Measurements from ENCODE around the gene C1QTNF7.
A peak's percentile ranks its signal among the peaks of the same experiment; 100 is the strongest.

The C1QTNF7 gene

DNA sequence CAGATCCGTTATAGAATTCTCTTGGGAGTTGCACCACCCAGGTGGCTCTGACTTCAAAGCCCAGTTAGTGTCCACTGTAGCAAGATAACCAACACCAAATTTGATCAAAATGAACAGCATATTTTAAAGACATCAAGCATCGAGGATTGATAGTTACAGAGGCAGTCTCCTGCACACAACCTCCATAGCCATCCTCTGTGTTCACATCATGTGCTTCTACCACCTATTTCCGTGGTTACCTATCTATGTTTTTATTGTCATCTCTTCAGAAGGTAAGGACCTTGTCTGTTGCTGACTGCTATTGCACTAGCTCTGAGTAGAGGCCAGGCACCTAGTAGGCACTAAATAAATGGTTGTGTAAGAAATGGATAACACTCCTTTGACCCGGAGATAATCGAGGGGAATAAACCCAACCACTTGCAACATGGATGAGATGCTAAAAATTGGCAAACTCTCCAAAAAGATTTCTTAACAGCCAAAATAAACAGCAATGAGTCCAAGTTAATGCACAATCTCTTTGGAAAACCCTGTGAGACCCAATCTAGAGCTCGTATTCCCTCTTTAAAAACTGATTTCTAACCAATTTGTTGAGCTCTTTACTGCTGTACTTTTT is 14.7 kb upstream of the C1QTNF7 start:
- H3K4me1 ChIP-seq (ENCODE audit: control insufficient read depth in 5 of 5, insufficient read depth in 5 of 5, low read length in 5 of 5): peaks cover 0 to 34% (median 25%) of the 10 kb centered on the region in 5 donors
- no peaks in the 10 kb centered on the region for H3K9me3 ChIP-seq (ENCODE audit: control insufficient read depth in 5 of 5, low read length in 5 of 5)
- H3K4me3 ChIP-seq (ENCODE audit: low read depth in 1 of 5, low read length in 5 of 5): no peak overlapping the region
- peak overlapping the region; percentile 22 for H3K27ac ChIP-seq (ENCODE audit: low read depth, low read length)
- no peaks in the 10 kb centered on the region for H3K36me3 ChIP-seq (ENCODE audit: control insufficient read depth in 5 of 5, insufficient read depth in 5 of 5, low read length in 5 of 5)
- H3K9ac ChIP-seq (ENCODE audit: low read length in 5 of 5): no peak overlapping the region
- no peaks in the 10 kb centered on the region for H3K27me3 ChIP-seq (ENCODE audit: control insufficient read depth in 5 of 5, insufficient read depth in 4 of 5, low read length in 5 of 5)

DNA sequence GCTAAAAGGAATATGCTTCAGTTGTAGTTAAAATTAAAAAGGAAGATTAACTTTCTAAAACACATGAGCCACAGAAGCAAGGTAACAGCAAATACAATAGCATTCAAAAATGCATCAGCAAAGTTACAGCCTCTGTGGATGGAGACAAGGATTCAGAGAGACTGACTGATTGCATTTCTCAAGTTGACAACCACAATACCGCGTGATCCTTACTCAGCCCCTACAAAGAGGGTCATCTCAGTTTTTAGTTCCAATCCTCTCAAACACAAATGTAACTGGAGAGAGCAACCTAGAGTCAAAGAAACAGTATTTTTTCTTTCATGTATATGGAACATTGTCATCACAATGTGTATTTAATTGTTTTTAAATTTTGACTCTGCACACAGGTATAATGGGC is 14.2 kb upstream of the C1QTNF7 start:
- Histone ChIP-seq H3K9ac (ENCODE audit: low read length in 5 of 5) (no peak overlapping the region), H3K27ac (ENCODE audit: low read depth, low read length) (peak overlapping the region; percentile 74), H3K4me3 (ENCODE audit: low read depth in 1 of 5, low read length in 5 of 5) (no peak overlapping the region), H3K27me3 (ENCODE audit: control insufficient read depth in 5 of 5, insufficient read depth in 4 of 5, low read length in 5 of 5) (no peaks in the 10 kb centered on the region), H3K4me1 (ENCODE audit: control insufficient read depth in 5 of 5, insufficient read depth in 5 of 5, low read length in 5 of 5) (peaks cover 0 to 34% (median 25%) of the 10 kb centered on the region in 5 donors), H3K36me3 (ENCODE audit: control insufficient read depth in 5 of 5, insufficient read depth in 5 of 5, low read length in 5 of 5) (no peaks in the 10 kb centered on the region), H3K9me3 (ENCODE audit: control insufficient read depth in 5 of 5, low read length in 5 of 5) (no peaks in the 10 kb centered on the region)

DNA sequence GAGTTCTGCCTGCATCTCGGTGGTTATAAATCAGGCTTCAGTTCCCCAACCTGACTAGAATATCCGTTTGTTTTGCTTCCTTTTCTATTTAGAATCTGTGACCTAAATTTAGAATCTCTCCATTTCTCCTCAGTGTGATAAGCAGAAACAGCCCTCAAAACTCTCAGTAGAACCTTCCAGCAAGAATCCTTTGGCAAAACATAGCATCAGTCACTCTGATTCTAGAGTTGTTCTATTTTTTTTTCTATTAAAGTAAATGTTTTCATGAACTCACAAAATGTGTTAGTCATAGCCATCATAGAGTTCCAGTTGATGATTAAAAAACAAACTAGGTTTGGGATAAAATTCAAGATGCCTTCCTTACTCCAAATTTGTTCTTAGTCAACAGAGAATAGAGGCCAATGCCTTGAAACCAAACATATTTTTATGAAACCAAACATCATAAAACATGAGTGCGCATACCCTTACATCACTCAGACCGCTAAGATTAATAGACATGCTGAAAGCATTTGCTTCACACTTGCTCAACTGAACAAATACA is 13.2 kb upstream of the C1QTNF7 start:
- H3K4me1 ChIP-seq (ENCODE audit: control insufficient read depth in 5 of 5, insufficient read depth in 5 of 5, low read length in 5 of 5): peaks cover 0 to 34% (median 25%) of the 10 kb centered on the region in 5 donors
- peak overlapping the region in 2 of 5 donors; percentile 3 to 26 for H3K9ac ChIP-seq (ENCODE audit: low read length in 5 of 5)
- no peaks in the 10 kb centered on the region for H3K9me3 ChIP-seq (ENCODE audit: control insufficient read depth in 5 of 5, low read length in 5 of 5)
- H3K27ac ChIP-seq (ENCODE audit: low read depth, low read length): peak overlapping the region; percentile 74
- H3K4me3 ChIP-seq (ENCODE audit: low read depth in 1 of 5, low read length in 5 of 5): no peak overlapping the region
- H3K27me3 ChIP-seq (ENCODE audit: control insufficient read depth in 5 of 5, insufficient read depth in 4 of 5, low read length in 5 of 5): no peaks in the 10 kb centered on the region
- H3K36me3 ChIP-seq (ENCODE audit: control insufficient read depth in 5 of 5, insufficient read depth in 5 of 5, low read length in 5 of 5): no peaks in the 10 kb centered on the region

DNA sequence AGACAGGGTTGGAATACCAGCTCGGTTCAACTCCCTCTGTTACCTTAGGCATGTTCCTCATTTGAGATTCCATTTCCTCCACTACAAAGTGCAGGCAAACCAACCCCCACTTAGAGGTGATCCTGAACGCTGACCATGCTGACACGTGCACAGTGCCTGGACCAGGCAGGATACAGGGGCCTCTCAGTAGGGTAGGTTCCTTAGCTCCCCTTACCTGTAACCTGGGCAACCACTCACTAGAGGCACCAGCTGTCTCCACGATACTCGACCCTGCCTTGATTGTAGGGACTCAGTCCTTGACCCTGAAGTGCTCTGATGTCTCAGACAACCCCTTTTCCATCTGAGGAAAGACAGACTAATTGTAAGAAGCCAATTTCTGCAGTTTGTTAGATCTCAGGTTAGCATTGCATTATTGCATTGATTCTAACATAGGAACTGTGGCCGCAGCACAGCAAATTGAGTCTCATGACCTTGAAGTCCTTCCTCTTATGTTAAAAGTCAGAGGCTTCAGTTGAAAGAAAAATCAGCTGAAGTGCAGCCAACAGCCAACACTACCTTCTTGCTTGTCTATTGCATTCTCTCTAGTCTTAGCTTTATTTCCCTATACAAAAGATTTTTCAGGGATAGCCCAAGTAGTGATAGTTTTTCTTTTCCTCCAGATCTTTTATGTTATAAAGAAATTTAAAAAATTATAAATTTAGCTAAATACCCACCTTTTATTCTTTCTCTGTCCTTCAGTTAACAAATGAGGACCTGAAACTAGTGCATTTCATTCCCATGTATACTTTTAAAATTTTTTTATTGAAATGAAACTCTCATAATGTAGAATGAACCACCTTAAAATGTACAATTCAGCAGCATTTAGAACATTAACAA is 11.2 kb upstream of the C1QTNF7 start:
- no peak overlapping the region for H3K27ac ChIP-seq (ENCODE audit: low read depth, low read length)

DNA sequence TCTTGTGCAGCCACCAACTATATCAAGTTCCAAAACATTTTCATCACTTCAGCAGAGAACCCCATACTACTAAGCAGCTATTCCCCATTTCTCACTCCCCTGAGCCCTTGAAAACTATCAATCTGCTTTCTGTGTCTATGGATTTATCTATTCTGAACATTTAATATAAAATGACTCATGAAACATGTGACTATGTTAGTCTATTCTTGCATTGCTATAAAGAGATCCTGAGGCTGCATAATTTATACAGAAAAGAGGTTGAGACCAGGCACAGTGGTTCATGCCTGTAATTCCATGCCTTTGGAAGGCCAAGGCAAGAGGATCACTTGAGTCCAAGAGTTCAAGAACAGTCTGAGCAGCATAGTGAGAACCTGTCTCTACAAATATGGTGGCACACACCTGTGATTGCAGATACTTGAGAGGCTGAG is 10.6 kb upstream of the C1QTNF7 start:
- peaks cover 0 to 24% (median 15%) of the 10 kb centered on the region in 5 donors for H3K4me1 ChIP-seq (ENCODE audit: control insufficient read depth in 5 of 5, insufficient read depth in 5 of 5, low read length in 5 of 5)
- no peak overlapping the region for H3K9ac ChIP-seq (ENCODE audit: low read length in 5 of 5)
- H3K9me3 ChIP-seq (ENCODE audit: control insufficient read depth in 5 of 5, low read length in 5 of 5): no peaks in the 10 kb centered on the region
- no peak overlapping the region for H3K4me3 ChIP-seq (ENCODE audit: low read depth in 1 of 5, low read length in 5 of 5)
- no peaks in the 10 kb centered on the region for H3K36me3 ChIP-seq (ENCODE audit: control insufficient read depth in 5 of 5, insufficient read depth in 5 of 5, low read length in 5 of 5)
- H3K27me3 ChIP-seq (ENCODE audit: control insufficient read depth in 5 of 5, insufficient read depth in 4 of 5, low read length in 5 of 5): no peaks in the 10 kb centered on the region
- H3K27ac ChIP-seq (ENCODE audit: low read depth, low read length): no peak overlapping the region

More for the DNA sequence above, 11.2 kb upstream of the C1QTNF7 start:
- H3K9me3 ChIP-seq (ENCODE audit: control insufficient read depth in 5 of 5, low read length in 5 of 5): no peaks in the 10 kb centered on the region
- no peaks in the 10 kb centered on the region for H3K27me3 ChIP-seq (ENCODE audit: control insufficient read depth in 5 of 5, insufficient read depth in 4 of 5, low read length in 5 of 5)
- H3K4me1 ChIP-seq (ENCODE audit: control insufficient read depth in 5 of 5, insufficient read depth in 5 of 5, low read length in 5 of 5): peaks cover 0 to 24% (median 15%) of the 10 kb centered on the region in 5 donors
- no peak overlapping the region for H3K4me3 ChIP-seq (ENCODE audit: low read depth in 1 of 5, low read length in 5 of 5)
- no peaks in the 10 kb centered on the region for H3K36me3 ChIP-seq (ENCODE audit: control insufficient read depth in 5 of 5, insufficient read depth in 5 of 5, low read length in 5 of 5)
- no peak overlapping the region for H3K9ac ChIP-seq (ENCODE audit: low read length in 5 of 5)

DNA sequence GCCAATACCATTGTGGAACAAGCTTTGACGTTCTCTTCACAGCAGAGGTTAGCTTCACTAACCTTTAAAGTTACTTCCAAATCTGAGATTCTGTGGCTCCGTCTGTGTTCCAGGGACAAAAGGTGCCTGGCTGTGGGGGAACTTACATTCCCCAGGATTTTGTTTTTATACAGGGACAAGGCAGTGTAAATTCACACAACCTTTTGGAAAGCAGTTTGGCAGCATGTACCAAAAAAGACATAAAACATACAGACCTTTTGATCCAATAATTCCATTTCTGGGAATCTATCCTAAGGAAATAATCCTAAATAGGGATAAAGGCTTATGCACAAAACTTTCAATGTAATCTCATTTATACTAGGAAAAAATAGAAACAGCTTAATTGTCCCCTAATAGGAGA is 8.9 kb upstream of the C1QTNF7 start:
- Histone ChIP-seq H3K36me3 (ENCODE audit: control insufficient read depth in 5 of 5, insufficient read depth in 5 of 5, low read length in 5 of 5) (no peaks in the 10 kb centered on the region), H3K4me3 (ENCODE audit: low read depth in 1 of 5, low read length in 5 of 5) (no peak overlapping the region), H3K27ac (ENCODE audit: low read depth, low read length) (no peak overlapping the region), H3K9ac (ENCODE audit: low read length in 5 of 5) (no peak overlapping the region), H3K9me3 (ENCODE audit: control insufficient read depth in 5 of 5, low read length in 5 of 5) (no peaks in the 10 kb centered on the region), H3K4me1 (ENCODE audit: control insufficient read depth in 5 of 5, insufficient read depth in 5 of 5, low read length in 5 of 5) (peaks cover 0 to 15% (median 7%) of the 10 kb centered on the region in 5 donors), H3K27me3 (ENCODE audit: control insufficient read depth in 5 of 5, insufficient read depth in 4 of 5, low read length in 5 of 5) (no peaks in the 10 kb centered on the region)

DNA sequence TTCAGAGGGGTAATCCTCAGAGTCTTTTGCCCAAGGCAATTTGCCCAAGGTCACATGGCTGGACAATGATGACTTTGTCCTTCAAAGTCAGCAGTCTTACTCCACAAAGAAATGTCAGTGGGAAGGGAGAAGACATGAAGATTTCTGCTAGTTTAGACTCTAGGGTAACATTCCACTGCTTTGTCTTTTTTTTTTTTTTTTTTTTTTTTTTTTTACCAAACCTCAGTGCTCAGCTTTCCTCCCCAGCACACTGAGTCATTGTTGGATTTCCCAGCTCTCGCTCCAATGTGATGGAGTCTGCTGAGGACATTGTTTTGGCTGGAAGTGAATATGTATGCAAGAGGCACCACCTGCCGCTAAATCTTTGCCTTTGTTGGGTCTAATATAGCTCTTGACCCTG is 7.2 kb upstream of the C1QTNF7 start:
- Histone ChIP-seq H3K27ac (ENCODE audit: low read depth, low read length) (no peak overlapping the region), H3K27me3 (ENCODE audit: control insufficient read depth in 5 of 5, insufficient read depth in 4 of 5, low read length in 5 of 5) (no peaks in the 10 kb centered on the region), H3K4me3 (ENCODE audit: low read depth in 1 of 5, low read length in 5 of 5) (no peak overlapping the region), H3K4me1 (ENCODE audit: control insufficient read depth in 5 of 5, insufficient read depth in 5 of 5, low read length in 5 of 5) (peaks cover 0 to 10% (median 0%) of the 10 kb centered on the region in 5 donors), H3K9me3 (ENCODE audit: control insufficient read depth in 5 of 5, low read length in 5 of 5) (no peaks in the 10 kb centered on the region), H3K36me3 (ENCODE audit: control insufficient read depth in 5 of 5, insufficient read depth in 5 of 5, low read length in 5 of 5) (no peaks in the 10 kb centered on the region), H3K9ac (ENCODE audit: low read length in 5 of 5) (no peak overlapping the region)

DNA sequence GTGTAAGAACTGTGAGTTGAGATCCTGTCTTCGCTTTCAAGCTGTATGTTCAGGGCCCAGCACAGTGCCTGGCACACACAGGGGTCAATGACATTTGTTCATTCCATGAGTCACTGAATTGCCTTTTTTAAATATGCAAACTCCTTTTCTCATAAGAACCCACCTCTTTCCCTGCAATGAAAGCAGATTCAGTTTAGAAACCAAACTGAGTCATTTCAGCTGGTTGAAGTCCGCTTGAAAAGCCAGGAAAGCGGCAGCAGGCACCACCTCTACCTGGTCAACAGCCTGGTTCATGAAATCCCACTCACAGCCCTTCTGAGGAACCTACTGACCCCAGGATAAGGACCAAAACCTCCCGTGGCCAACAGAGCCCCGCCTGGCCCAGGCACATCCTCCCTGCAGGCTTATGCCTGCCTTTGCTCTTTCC is 4.5 kb upstream of the C1QTNF7 start:
- Histone ChIP-seq H3K27me3 (ENCODE audit: control insufficient read depth in 5 of 5, insufficient read depth in 4 of 5, low read length in 5 of 5) (no peaks in the 10 kb centered on the region), H3K4me3 (ENCODE audit: low read depth in 1 of 5, low read length in 5 of 5) (no peak overlapping the region), H3K36me3 (ENCODE audit: control insufficient read depth in 5 of 5, insufficient read depth in 5 of 5, low read length in 5 of 5) (no peaks in the 10 kb centered on the region), H3K27ac (ENCODE audit: low read depth, low read length) (no peak overlapping the region), H3K4me1 (ENCODE audit: control insufficient read depth in 5 of 5, insufficient read depth in 5 of 5, low read length in 5 of 5) (peaks cover 0 to 14% (median 5%) of the 10 kb centered on the region in 5 donors), H3K9ac (ENCODE audit: low read length in 5 of 5) (no peak overlapping the region), H3K9me3 (ENCODE audit: control insufficient read depth in 5 of 5, low read length in 5 of 5) (no peaks in the 10 kb centered on the region)

DNA sequence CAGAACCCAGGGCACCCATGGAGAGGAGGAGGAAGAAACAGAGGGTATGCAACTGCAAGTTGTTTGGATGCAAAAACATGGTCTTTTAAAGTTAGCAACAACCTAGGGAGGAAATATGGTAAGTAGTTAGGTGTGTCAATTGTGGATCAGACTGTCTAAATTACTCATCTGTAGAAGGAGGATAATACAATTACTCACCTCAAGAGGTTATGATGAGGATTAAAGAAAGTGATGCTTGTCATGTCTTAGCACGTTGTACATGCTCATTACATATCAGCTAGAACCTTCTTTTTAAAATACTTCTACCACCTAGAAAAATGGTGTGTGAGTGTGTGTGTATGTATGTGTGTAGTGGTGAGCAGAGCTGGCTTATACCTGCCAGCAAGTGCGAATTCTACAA is 2.3 kb upstream of the C1QTNF7 start:
- H3K36me3 ChIP-seq (ENCODE audit: control insufficient read depth in 5 of 5, insufficient read depth in 5 of 5, low read length in 5 of 5): no peaks in the 10 kb centered on the region
- no peaks in the 10 kb centered on the region for H3K27me3 ChIP-seq (ENCODE audit: control insufficient read depth in 5 of 5, insufficient read depth in 4 of 5, low read length in 5 of 5)
- peaks cover 0 to 18% (median 13%) of the 10 kb centered on the region in 5 donors for H3K4me1 ChIP-seq (ENCODE audit: control insufficient read depth in 5 of 5, insufficient read depth in 5 of 5, low read length in 5 of 5)
- no peak overlapping the region for H3K9ac ChIP-seq (ENCODE audit: low read length in 5 of 5)
- H3K4me3 ChIP-seq (ENCODE audit: low read depth in 1 of 5, low read length in 5 of 5): no peak overlapping the region
- H3K9me3 ChIP-seq (ENCODE audit: control insufficient read depth in 5 of 5, low read length in 5 of 5): no peaks in the 10 kb centered on the region
- no peak overlapping the region for H3K27ac ChIP-seq (ENCODE audit: low read depth, low read length)

DNA sequence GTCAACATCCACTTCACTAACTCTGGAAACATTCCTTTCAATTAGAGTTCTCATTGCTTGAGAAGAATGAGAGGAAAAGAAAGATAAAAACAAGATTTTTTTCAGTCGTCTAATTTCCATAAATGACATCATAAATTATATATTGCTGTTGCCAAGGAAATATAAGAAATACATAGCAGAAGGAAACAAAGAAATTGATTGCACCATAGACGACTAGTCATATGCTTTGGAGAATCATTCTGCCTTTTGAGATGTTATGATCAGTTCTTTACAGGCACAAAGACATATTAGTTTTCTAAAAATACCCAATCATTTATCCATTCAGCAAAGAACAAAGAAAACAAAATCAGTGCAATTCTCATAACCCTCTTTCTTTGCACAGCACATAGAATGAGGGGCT is 672 bp upstream of the C1QTNF7 start:
- H3K27ac ChIP-seq (ENCODE audit: low read depth, low read length): peak overlapping the region; percentile 52
- H3K36me3 ChIP-seq (ENCODE audit: control insufficient read depth in 5 of 5, insufficient read depth in 5 of 5, low read length in 5 of 5): no peaks in the 10 kb centered on the region
- no peaks in the 10 kb centered on the region for H3K27me3 ChIP-seq (ENCODE audit: control insufficient read depth in 5 of 5, insufficient read depth in 4 of 5, low read length in 5 of 5)
- H3K4me3 ChIP-seq (ENCODE audit: low read depth in 1 of 5, low read length in 5 of 5): peak overlapping the region in 1 of 5 donors; percentile 14
- H3K4me1 ChIP-seq (ENCODE audit: control insufficient read depth in 5 of 5, insufficient read depth in 5 of 5, low read length in 5 of 5): peaks cover 0 to 21% (median 13%) of the 10 kb centered on the region in 5 donors
- H3K9ac ChIP-seq (ENCODE audit: low read length in 5 of 5): peak overlapping the region in 1 of 5 donors; percentile 48
- H3K9me3 ChIP-seq (ENCODE audit: control insufficient read depth in 5 of 5, low read length in 5 of 5): no peaks in the 10 kb centered on the region
